Skin epidermis (tissue), 12 donors: ENCODE results near the gene ID1.
A peak's percentile ranks its signal among the peaks of the same experiment; 100 is the strongest.
"Not testable (repeated sequence)": the region's sequence is repeated elsewhere in the genome, so short reads cannot be mapped to it uniquely, and the experiment has no call there.

Source experiments
- H3K27ac ChIP-seq, 21 experiments: fragments of 200-600 bp; sonication (generic) in 11 of 21; one replicate each; pipeline ENCODE4 v1.5.0; 2020; ENCODE audit warnings: mild to moderate bottlenecking in 3 of 21, inconsistent platforms in 2 of 21, moderate library complexity in 2 of 21
- H3K4me3 ChIP-seq, 7 experiments: fragments of 200-600 bp; sonication (generic) in 2 of 7; one replicate each; pipeline ENCODE4 v1.5.0; 2020; ENCODE audit warnings: inconsistent platforms in 2 of 7, mild to moderate bottlenecking in 2 of 7, moderate library complexity in 1 of 7

The ID1 gene

DNA sequence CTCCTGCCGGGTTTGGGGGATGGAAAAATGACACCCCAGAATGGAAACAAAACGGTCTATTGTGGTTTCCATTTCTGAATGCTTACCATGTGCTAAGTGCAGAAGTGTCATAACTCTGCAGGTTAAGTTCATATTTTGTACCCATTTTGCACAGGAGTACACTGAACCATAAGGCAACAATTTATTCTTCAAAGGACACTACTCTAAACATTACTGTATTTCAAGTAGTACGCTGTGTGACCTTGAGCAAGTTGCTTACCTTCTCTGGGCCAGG is 9.8 kb upstream of the ID1 start:
- Histone ChIP-seq H3K27ac (peak overlapping the region in 20 of 21 experiments; percentile 17 to 87 (median 71)), H3K4me3 (no peak overlapping the region)

- H3K27ac ChIP-seq = peak overlapping the region in 20 of 21 experiments; percentile 17 to 87 (median 71)
Measured at GRCh38 chr20:31595654-31596411, 9.3 kb upstream of the ID1 start.

GRCh38 chr20:31596412-31596715 is 8.7 kb upstream of the ID1 start:
- peak overlapping the region in 19 of 21 experiments; percentile 30 to 87 (median 72) for H3K27ac ChIP-seq
- H3K4me3 ChIP-seq = not testable (repeated sequence)

More at GRCh38 chr20:31595654-31596411, 9.3 kb upstream of the ID1 start:
- no peak overlapping the region for H3K4me3 ChIP-seq

GRCh38 chr20:31596831-31597480 is 8.1 kb upstream of the ID1 start:
- H3K27ac ChIP-seq = peak overlapping the region in 20 of 21 experiments; percentile 2 to 87 (median 69)
- no peak overlapping the region for H3K4me3 ChIP-seq

- Histone ChIP-seq H3K27ac (peak overlapping the region in 6 of 21 experiments; percentile 30 to 86 (median 80)), H3K4me3 (no peak overlapping the region)
Measured at GRCh38 chr20:31597481-31597855, 7.6 kb upstream of the ID1 start.

DNA sequence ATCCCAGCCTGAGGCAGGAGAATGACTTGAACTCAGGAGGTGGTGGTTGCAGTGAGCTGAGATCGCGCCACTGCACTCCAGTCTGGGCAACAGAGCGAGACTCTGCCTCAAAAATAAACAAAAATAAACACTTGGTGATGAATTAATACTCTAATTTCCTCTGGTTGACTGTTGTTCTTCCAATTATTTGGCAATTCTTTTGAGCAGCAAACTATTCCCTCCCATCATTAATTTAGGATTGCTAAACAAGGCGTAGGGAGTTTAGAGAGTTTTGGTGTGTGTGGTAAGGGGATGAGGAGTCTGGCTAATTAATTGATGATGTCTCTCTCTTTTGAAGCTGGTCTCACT is 2.7 kb upstream of the ID1 start:
- H3K27ac ChIP-seq = peak overlapping the region in 8 of 21 experiments; percentile 1 to 68 (median 48)
- no peak overlapping the region for H3K4me3 ChIP-seq

GRCh38 chr20:31602779-31603441 is 2.2 kb upstream of the ID1 start:
- H3K4me3 ChIP-seq = no peak overlapping the region
- H3K27ac ChIP-seq = peak overlapping the region in 8 of 21 experiments; percentile 11 to 78 (median 56)

DNA sequence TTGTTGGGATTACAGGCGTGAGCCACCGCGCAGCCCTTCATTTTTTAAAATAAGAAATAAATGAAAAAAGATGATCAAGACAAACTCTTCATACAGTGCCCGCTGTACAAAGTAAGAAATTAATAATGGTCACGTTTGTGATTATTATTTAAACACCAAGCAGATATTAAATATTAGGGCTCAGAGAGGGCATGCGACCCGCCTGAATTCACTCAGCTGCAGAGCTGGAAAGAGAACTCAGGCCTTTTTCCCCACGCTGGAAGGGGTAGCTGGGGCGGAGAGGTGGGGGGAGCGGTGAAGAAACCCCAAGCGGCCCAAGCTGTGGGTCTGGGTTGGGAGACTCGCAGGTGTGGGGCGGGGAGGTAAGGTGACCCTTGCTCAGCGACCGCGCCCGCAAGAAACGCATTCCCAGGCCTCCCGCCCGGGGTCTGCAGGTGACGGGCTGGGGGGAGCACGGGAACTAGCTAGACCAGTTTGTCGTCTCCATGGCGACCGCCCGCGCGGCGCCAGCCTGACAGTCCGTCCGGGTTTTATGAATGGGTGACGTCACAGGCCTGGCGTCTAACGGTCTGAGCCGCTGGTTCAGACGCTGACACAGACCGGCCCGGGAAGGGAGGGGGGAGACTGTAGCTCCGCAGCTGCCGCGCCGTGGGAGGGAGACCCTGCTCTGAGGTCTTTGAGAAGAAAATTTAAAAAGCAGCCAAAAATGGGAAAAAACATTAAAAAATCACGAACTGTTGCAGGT is 1.1 kb upstream of the ID1 start:
- peak overlapping the region; percentile 60 to 83 (median 71) for H3K4me3 ChIP-seq
- peak overlapping the region in 19 of 21 experiments; percentile 2 to 95 (median 87) for H3K27ac ChIP-seq

- Histone ChIP-seq H3K4me3 (peak overlapping the region; percentile 60 to 83 (median 71)), H3K27ac (peak overlapping the region in 20 of 21 experiments; percentile 2 to 95 (median 86))
Measured at GRCh38 chr20:31604567-31605030, 490 bp upstream of the ID1 start.

- Histone ChIP-seq H3K27ac (peak overlapping the region; percentile 31 to 95 (median 86)), H3K4me3 (peak overlapping the region; percentile 60 to 83 (median 71))
Measured at GRCh38 chr20:31605902-31606803, 1.1 kb downstream of the ID1 start.

DNA sequence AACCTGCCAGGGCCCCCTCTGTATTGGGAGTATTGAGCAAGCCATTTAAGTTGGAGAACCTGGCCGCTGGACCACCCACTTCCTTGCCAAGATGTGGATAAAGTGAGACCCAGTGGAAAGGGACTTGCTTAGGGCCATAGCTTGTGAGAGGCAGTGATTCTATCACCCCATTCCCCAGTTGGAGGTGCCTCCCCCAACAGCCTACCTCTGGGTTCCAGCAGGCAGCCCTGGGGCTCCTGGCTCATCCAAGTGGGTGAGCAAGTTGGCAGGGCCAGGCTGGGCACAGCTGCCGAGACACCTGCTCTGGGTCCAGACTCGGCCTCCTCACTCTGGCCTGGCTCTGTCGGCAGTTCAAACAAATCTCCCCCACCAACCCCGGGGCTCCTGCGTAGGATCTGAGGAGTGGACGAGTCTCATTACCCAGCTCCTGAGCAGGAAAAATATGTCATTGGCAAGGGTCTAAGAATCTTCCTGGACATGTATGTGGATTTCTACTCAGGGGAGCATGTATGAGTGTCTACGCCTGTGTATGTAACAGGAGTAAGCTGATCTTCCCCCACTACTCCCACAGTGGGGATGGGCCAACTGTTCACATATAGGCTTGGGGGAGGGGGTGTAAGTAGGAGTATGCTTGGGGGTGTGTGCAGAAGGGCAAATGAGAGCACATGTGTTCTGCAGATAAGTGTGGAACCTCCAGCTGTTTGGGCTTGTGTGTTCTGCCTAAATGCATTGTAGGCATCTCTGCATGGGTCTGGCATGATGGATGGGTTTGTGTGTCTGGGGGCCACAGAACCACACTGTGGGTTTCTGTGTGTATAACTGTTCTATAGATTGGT is 1.9 kb downstream of the ID1 start:
- peak overlapping the region in 20 of 21 experiments; percentile 73 to 95 (median 87) for H3K27ac ChIP-seq
- H3K4me3 ChIP-seq = peak overlapping the region; percentile 60 to 83 (median 71)

GRCh38 chr20:31607640-31608250 is 2.7 kb downstream of the ID1 start:
- peak overlapping the region in 20 of 21 experiments; percentile 29 to 93 (median 84) for H3K27ac ChIP-seq
- H3K4me3 ChIP-seq = peak overlapping the region in 6 of 7 experiments; percentile 5 to 83 (median 70)

GRCh38 chr20:31608251-31608945 is 3.3 kb downstream of the ID1 start:
- peak overlapping the region in 6 of 7 experiments; percentile 5 to 83 (median 10) for H3K4me3 ChIP-seq
- H3K27ac ChIP-seq = peak overlapping the region in 19 of 21 experiments; percentile 29 to 93 (median 82)

DNA sequence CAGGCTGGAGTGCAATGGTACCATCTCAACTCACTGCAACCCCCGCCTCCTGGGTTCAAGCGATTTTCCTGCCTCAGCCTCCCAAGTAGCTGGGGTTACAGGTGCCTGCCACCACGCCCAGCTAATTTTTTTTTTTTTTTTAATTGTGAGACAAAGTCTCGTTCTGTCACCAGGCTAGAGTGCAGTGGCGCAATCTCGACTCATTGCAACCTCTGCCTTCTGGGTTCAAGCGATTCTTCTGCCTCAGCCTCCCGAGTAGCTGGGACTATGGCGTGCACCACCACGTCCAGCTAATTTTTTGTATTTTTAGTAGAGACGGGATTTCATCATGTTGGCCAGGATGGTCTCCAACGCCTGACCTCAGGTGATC is 7.2 kb downstream of the ID1 start:
- not testable (repeated sequence) for H3K4me3 ChIP-seq
- peak overlapping the region in 2 of 21 experiments; percentile 62 to 93 for H3K27ac ChIP-seq

DNA sequence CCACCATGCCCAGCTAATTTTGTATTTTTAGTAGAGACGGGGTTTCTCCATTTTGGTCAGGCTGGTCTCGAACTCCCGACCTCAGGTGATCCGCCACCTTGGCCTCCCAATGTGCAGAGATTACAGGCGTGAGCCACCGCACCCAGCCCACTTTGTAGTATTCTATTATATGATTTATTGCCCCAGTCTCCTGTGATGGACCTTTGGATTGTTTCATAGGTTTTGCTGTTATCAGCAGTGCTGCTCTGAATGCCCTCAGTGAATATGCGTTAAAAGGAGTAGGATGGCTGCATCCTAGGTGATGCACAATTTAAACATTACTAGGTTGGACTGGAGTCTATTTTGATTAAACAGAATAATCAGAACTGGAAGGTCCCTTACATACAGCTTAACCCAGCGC is 10.3 kb downstream of the ID1 start:
- Histone ChIP-seq H3K4me3 (no peak overlapping the region), H3K27ac (no peak overlapping the region)

DNA sequence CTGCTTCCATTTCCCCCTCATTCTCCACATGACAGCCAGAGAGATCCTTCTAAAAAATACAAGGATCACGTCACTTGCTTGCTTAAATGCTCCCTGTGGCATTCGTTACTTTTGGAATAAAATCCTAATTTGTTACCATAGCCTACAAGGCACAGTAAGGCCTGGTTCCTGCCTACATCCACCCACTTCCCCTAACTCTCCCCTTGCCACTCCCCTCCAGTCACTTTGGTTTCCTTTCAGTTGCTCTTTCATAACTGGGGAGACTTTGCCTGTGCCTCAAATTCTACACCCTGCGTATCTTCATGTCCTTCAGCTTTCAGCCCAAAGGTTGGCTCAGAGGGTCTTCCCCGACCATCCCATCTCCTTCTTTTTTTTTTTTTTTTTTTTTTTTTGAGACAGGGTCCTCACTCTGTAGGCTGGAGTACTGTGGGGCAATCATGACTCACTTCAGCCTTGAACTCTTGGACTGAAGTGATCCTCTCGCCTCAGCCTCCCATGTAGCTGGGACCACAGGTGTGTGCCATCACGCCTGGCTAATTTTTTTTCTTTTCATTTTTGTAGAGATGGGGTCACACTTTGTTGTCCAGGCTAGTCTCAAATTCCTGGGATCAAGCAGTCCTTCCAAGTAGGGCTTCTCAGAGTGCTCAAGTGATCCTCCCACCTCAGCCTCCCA is 12.5 kb downstream of the ID1 start:
- Histone ChIP-seq H3K4me3 (no peak overlapping the region), H3K27ac (no peak overlapping the region)

DNA sequence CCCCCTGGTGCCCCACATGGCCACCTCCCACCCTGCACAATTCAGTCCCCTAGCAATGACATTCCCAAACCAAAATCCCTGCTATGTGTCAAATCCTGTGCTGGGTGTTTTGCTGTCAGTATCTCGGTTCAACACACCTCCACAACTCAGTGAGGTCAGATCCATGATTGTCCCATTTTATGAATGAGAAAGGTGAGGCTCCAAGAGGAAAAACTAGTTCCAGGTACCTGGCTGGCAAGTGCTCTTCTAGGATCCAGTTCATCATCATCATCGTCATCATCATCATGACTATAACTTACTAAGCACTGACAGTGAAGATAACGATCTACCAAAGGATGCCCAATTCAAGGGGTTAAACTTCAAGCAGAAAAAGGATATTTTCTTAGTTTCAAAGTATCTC is 15.2 kb downstream of the ID1 start:
- Histone ChIP-seq H3K4me3 (no peak overlapping the region), H3K27ac (no peak overlapping the region)
